Smooth muscle cell (in vitro differentiated cells): ENCODE data around the gene EBPL. TPM values are rescaled to one million over a fixed set of nuclear protein-coding genes. Genes with fewer than 3 reads are reported as not detected.

Experiments
- DNase-seq: peaks from one replicate; lab custom pipeline; 2025; ENCODE audit not compliant: unreplicated experiment; lab: John Stamatoyannopoulos, UW
- H2AFZ ChIP-seq: fragments of 200-600 bp; sonication (generic); 2 replicates; pipeline ENCODE4 v1.6.0; 2016; ENCODE audit warnings: antibody characterized with exemption, low read depth, mild to moderate bottlenecking
- H3F3A ChIP-seq: fragments of 200-600 bp; sonication (generic); 2 replicates; pipeline ENCODE4 v1.6.0; 2017; ENCODE audit warnings: antibody characterized with exemption, low read depth
- H3K27ac ChIP-seq: fragments of 200-600 bp; sonication (generic); 2 replicates; pipeline ENCODE4 v1.5.1; 2016; ENCODE audit warnings: low read depth, mild to moderate bottlenecking
- H3K27me3 ChIP-seq: fragments of 200-600 bp; sonication (generic); 2 replicates; pipeline ENCODE4 v1.6.1; 2016; ENCODE audit warnings: low read depth, mild to moderate bottlenecking
- H3K36me3 ChIP-seq: fragments of 200-600 bp; sonication (generic); 2 replicates; pipeline ENCODE4 v1.5.1; 2016; ENCODE audit warnings: low read depth
- H3K4me1 ChIP-seq: fragments of 200-600 bp; sonication (generic); 2 replicates; pipeline ENCODE4 v1.5.1; 2016; ENCODE audit warnings: low read depth
- H3K4me2 ChIP-seq: fragments of 200-600 bp; sonication (generic); 2 replicates; pipeline ENCODE4 v1.6.0; 2016; ENCODE audit warnings: mild to moderate bottlenecking
- H3K4me3 ChIP-seq: fragments of 200-600 bp; sonication (generic); 2 replicates; pipeline ENCODE4 v1.5.1; 2016; ENCODE audit warnings: mild to moderate bottlenecking
- H3K79me2 ChIP-seq: fragments of 200-600 bp; sonication (generic); 2 replicates; pipeline ENCODE4 v1.6.0; 2016; ENCODE audit warnings: low read depth, mild to moderate bottlenecking
- H3K9ac ChIP-seq: fragments of 200-600 bp; sonication (generic); 2 replicates; pipeline ENCODE4 v1.6.0; 2016; ENCODE audit warnings: low read depth
- H3K9me3 ChIP-seq: fragments of 200-600 bp; sonication (generic); replicated peaks from 2 replicates; pipeline ENCODE4 v1.5.1; 2016; ENCODE audit warnings: low read depth
- H4K20me1 ChIP-seq: fragments of 200-600 bp; sonication (generic); 2 replicates; pipeline ENCODE4 v1.6.0; 2016; ENCODE audit warnings: low read depth
- WGBS: methylation state at CpG from one replicate; pipeline ENCODE4 v1.1.7; 2016; ENCODE audit warnings: low lambda C conversion rate; 5-methylcytosine and 5-hydroxymethylcytosine counted together
- polyA plus RNA-seq: library from polyadenylated mRNA; unstranded; fragments of >200 nt; fragmentation: Nextera tagmentation; extraction: Ambion mirVana; gene quantifications from 2 replicates; pipeline ENCODE4 v1.2.1, GENCODE V29; 2016
- total RNA-seq: library from RNA; depleted of rRNA; stranded (reverse); fragments of >200 nt; gene quantifications from 2 replicates; pipeline ENCODE4 v1.2.3, GENCODE V29; 2014
- TF ChIP-seq, protein P1 (sequence below): fragments of 200-600 bp; sonication (generic); IDR thresholded peaks from 2 replicates; pipeline ENCODE4 v1.5.1; 2017; ENCODE audit warnings: borderline replicate concordance, mild to moderate bottlenecking, antibody characterized with exemption; ENCODE audit not compliant: insufficient read depth, poor library complexity, severe bottlenecking

Gene EBPL
- total and polyA plus RNA-seq, 2 experiments from 2014 or later = 86.5 to 108 TPM

DNA sequence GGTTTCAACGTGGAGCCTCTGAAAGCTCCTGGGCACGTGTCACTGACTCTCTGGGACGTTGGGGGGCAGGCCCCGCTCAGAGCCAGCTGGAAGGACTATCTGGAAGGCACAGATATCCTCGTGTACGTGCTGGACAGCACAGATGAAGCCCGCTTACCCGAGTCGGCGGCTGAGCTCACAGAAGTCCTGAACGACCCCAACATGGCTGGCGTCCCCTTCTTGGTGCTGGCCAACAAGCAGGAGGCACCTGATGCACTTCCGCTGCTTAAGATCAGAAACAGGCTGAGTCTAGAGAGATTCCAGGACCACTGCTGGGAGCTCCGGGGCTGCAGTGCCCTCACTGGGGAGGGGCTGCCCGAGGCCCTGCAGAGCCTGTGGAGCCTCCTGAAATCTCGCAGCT lies 60.7 kb downstream of the EBPL start:
- H3K4me3 ChIP-seq = no peak overlapping the region
- H3K27me3 ChIP-seq = no peaks in the 10 kb centered on the region
- no peak overlapping the region for H2AFZ ChIP-seq
- no peak for DNase-seq
- no peaks in the 10 kb centered on the region for H3K79me2 ChIP-seq
- H3K27ac ChIP-seq = no peak overlapping the region
- WGBS = 92% methylated on average over 16 of the region's 16 CpGs
- no peaks in the 10 kb centered on the region for H3F3A ChIP-seq
- no peak overlapping the region for H3K4me2 ChIP-seq
- no peak overlapping the region for H3K9ac ChIP-seq
- TF ChIP-seq, protein P1, sequence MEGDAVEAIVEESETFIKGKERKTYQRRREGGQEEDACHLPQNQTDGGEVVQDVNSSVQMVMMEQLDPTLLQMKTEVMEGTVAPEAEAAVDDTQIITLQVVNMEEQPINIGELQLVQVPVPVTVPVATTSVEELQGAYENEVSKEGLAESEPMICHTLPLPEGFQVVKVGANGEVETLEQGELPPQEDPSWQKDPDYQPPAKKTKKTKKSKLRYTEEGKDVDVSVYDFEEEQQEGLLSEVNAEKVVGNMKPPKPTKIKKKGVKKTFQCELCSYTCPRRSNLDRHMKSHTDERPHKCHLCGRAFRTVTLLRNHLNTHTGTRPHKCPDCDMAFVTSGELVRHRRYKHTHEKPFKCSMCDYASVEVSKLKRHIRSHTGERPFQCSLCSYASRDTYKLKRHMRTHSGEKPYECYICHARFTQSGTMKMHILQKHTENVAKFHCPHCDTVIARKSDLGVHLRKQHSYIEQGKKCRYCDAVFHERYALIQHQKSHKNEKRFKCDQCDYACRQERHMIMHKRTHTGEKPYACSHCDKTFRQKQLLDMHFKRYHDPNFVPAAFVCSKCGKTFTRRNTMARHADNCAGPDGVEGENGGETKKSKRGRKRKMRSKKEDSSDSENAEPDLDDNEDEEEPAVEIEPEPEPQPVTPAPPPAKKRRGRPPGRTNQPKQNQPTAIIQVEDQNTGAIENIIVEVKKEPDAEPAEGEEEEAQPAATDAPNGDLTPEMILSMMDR = no peak
- no peaks in the 10 kb centered on the region for H4K20me1 ChIP-seq
- no peaks in the 10 kb centered on the region for H3K9me3 ChIP-seq
- H3K36me3 ChIP-seq = no peaks in the 10 kb centered on the region
- peaks cover 7% of the 10 kb centered on the region for H3K4me1 ChIP-seq

DNA sequence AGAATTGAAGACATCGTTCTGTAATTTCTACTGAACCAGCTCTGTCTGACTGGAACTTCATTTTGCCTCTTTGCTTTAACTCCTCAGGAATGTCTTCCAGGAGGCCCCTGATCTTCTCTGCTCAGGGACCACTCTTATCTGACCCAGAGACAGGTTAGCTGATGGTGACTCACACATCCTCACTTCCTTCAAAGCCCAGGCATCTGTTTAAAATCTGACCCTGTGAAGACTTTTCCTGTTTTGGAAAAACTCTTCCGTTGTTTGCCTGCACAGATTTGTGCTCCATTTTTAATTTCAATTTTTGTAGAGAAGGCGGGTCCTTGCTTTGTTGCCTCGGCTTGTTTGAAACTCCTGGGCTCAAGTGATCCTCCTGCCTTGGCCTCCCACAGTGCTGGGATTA lies 61.3 kb downstream of the EBPL start:
- Histone ChIP-seq H4K20me1 (no peaks in the 10 kb centered on the region), H3K4me1 (peaks cover 8% of the 10 kb centered on the region), H3K36me3 (no peaks in the 10 kb centered on the region), H3K9me3 (no peaks in the 10 kb centered on the region), H3F3A (no peaks in the 10 kb centered on the region), H3K4me3 (no peak overlapping the region), H3K27ac (no peak overlapping the region), H2AFZ (no peak overlapping the region), H3K9ac (no peak overlapping the region), H3K79me2 (no peaks in the 10 kb centered on the region), H3K4me2 (no peak overlapping the region), H3K27me3 (no peaks in the 10 kb centered on the region)
- 76% methylated on average over 4 of the region's 4 CpGs for WGBS
- TF ChIP-seq, protein P1 = no peak
- DNase-seq = no peak

DNA sequence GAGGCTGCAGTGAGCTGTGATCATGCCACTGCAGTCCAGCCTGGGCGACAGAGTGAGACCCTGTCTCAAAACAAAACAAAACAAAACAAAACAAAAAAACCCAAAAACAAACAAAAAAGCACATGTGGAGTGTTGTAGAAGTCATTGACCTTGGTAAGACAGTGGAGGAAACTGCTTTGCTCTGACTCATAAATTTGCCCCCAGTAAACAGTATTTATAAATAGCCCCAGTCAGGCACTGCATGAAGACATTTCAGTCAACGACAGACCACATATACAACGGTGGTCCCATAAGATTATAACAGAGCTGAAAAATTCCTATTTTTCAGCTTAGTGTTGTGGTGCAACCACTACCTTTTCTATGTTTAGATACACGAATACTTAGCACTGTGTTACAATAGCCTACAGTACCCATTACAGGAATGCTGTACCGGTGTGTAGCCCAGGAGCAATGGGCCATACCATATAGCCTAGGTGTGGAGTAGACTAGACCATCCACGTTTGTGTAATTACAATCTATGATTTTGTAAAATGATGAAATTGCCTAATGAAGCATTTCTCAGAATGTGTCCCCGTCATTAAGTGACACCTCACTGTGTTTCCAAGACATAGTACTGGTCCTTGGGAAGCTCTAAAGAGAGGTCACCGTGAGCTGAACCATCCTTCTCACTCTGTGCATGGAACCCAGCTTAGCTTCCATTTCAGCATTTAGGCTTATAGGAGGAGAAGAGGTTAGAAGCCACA lies 61.9 kb downstream of the EBPL start:
- no peak overlapping the region for H3K27ac ChIP-seq
- WGBS = 83% methylated on average over 8 of the region's 8 CpGs
- H3F3A ChIP-seq = no peaks in the 10 kb centered on the region
- H2AFZ ChIP-seq = no peak overlapping the region
- H3K79me2 ChIP-seq = no peaks in the 10 kb centered on the region
- no peaks in the 10 kb centered on the region for H4K20me1 ChIP-seq
- H3K36me3 ChIP-seq = no peaks in the 10 kb centered on the region
- no peak overlapping the region for H3K9ac ChIP-seq
- H3K4me1 ChIP-seq = peaks cover 8% of the 10 kb centered on the region
- no peak for DNase-seq
- H3K4me3 ChIP-seq = no peak overlapping the region
- TF ChIP-seq, protein P1 = no peak
- H3K4me2 ChIP-seq = no peak overlapping the region
- no peaks in the 10 kb centered on the region for H3K27me3 ChIP-seq
- no peaks in the 10 kb centered on the region for H3K9me3 ChIP-seq
